GM19455 (cell line): Measurements from ENCODE around the gene ATP5IF1.

Experiments
- ATAC-seq: cut with Tn5 transposase; IDR thresholded peaks from one replicate; pipeline ENCODE4 v1.9.1; 2021; ENCODE audit not compliant: unreplicated experiment

The ATP5IF1 gene

GRCh38 chr1:28264897-28265296 is 29.0 kb downstream of the ATP5IF1 start:
- no peak for ATAC-seq

GRCh38 chr1:28265577-28265976 is 29.7 kb downstream of the ATP5IF1 start:
- no peak for ATAC-seq

GRCh38 chr1:28266920-28267322 is 31.0 kb downstream of the ATP5IF1 start:
- ATAC-seq = no peak

GRCh38 chr1:28267633-28268032 is 31.7 kb downstream of the ATP5IF1 start:
- no peak for ATAC-seq

GRCh38 chr1:28269529-28269928 is 33.6 kb downstream of the ATP5IF1 start:
- ATAC-seq = no peak

GRCh38 chr1:28272215-28272852 is 36.4 kb downstream of the ATP5IF1 start:
- no peak for ATAC-seq

- no peak for ATAC-seq
Observed at GRCh38 chr1:28273216-28273860, 37.4 kb downstream of the ATP5IF1 start.

GRCh38 chr1:28278763-28279162 is 42.8 kb downstream of the ATP5IF1 start:
- ATAC-seq = no peak

- no peak for ATAC-seq
Observed at GRCh38 chr1:28279721-28280120, 43.8 kb downstream of the ATP5IF1 start.

GRCh38 chr1:28280501-28280900 is 44.6 kb downstream of the ATP5IF1 start:
- no peak for ATAC-seq

- no peak for ATAC-seq
Observed at GRCh38 chr1:28280977-28281381, 45.1 kb downstream of the ATP5IF1 start.

GRCh38 chr1:28281608-28282425 is 45.9 kb downstream of the ATP5IF1 start:
- no peak for ATAC-seq

GRCh38 chr1:28282426-28283407 is 46.8 kb downstream of the ATP5IF1 start:
- ATAC-seq = no peak

GRCh38 chr1:28286111-28286510 is 50.2 kb downstream of the ATP5IF1 start:
- no peak for ATAC-seq
